Kidney epithelial cell (primary cell): ENCODE data around the gene IL1RAPL1. TPM values are rescaled to one million over a fixed set of nuclear protein-coding genes. Genes with fewer than 3 reads are reported as not detected.
"Not testable (repeated sequence)": the region's sequence is repeated elsewhere in the genome, so short reads cannot be mapped to it uniquely, and the experiment has no call there.

Source experiments
- DNase-seq: peaks from one replicate; pipeline ENCODE4 v3.0.0-alpha.2; 2010; ENCODE audit warnings: low read depth
- H3K27me3 ChIP-seq: 2 replicates; pipeline ENCODE4 v1.6.0; 2011; ENCODE audit warnings: low read length; ENCODE audit not compliant: control insufficient read depth, insufficient read depth
- H3K36me3 ChIP-seq: 2 replicates; pipeline ENCODE4 v1.5.1; 2011; ENCODE audit warnings: low read length; ENCODE audit not compliant: control insufficient read depth, insufficient read depth
- H3K4me3 ChIP-seq: 2 replicates; pipeline ENCODE4 v1.5.1; 2011; ENCODE audit warnings: low read depth, mild to moderate bottlenecking, control low read depth, low read length
- total RNA-seq: library from RNA; depleted of rRNA; stranded (reverse); fragments of >200 nt; gene quantifications from 2 replicates; pipeline ENCODE4 v1.2.3, GENCODE V29; 2015
- TF ChIP-seq, protein P1 (sequence below): IDR thresholded peaks from 2 replicates; pipeline ENCODE4 v1.5.1; 2011; ENCODE audit warnings: mild to moderate bottlenecking, moderate library complexity, low read length, control low read depth, inconsistent platforms; ENCODE audit not compliant: insufficient read depth, poor library complexity, severe bottlenecking

IL1RAPL1 gene
- total RNA-seq, 1 donor from 2014 or later, result not detected

- Histone ChIP-seq H3K4me3 (no peak overlapping the region), H3K27me3 (no peaks in the 10 kb centered on the region), H3K36me3 (no peaks in the 10 kb centered on the region)
- no peak for DNase-seq
- TF ChIP-seq, protein P1, sequence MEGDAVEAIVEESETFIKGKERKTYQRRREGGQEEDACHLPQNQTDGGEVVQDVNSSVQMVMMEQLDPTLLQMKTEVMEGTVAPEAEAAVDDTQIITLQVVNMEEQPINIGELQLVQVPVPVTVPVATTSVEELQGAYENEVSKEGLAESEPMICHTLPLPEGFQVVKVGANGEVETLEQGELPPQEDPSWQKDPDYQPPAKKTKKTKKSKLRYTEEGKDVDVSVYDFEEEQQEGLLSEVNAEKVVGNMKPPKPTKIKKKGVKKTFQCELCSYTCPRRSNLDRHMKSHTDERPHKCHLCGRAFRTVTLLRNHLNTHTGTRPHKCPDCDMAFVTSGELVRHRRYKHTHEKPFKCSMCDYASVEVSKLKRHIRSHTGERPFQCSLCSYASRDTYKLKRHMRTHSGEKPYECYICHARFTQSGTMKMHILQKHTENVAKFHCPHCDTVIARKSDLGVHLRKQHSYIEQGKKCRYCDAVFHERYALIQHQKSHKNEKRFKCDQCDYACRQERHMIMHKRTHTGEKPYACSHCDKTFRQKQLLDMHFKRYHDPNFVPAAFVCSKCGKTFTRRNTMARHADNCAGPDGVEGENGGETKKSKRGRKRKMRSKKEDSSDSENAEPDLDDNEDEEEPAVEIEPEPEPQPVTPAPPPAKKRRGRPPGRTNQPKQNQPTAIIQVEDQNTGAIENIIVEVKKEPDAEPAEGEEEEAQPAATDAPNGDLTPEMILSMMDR, result no peak
These were observed 526.0 kb downstream of the IL1RAPL1 start for GRCh38 chrX:29113221-29113620.

- not testable (repeated sequence) for H3K27me3 ChIP-seq, DNase-seq, H3K36me3 ChIP-seq, H3K4me3 ChIP-seq
These were observed 535.6 kb downstream of the IL1RAPL1 start for GRCh38 chrX:29122817-29123216.

DNA sequence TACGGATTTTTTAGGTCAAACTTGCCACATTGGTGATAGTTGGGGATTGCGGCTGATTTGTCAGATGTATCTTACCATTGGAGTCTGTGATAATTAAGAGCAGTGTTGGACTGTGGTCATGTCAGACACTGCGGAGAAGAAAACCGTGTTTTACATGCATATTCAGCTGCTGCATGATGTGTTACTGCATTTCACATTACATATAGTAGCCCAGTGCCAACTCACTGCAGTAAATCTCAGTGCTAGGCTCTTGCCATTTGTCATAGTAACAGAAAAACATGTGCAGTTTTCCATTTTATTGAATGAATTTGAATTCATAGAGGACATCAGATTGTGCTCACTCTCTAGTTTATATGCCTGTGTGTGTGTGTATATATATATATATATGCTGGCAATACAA lies 543.7 kb downstream of the IL1RAPL1 start:
- no peak overlapping the region for H3K4me3 ChIP-seq
- TF ChIP-seq, protein P1, result no peak
- H3K36me3 ChIP-seq, result no peaks in the 10 kb centered on the region
- H3K27me3 ChIP-seq, result no peaks in the 10 kb centered on the region
- DNase-seq, result no peak

DNA sequence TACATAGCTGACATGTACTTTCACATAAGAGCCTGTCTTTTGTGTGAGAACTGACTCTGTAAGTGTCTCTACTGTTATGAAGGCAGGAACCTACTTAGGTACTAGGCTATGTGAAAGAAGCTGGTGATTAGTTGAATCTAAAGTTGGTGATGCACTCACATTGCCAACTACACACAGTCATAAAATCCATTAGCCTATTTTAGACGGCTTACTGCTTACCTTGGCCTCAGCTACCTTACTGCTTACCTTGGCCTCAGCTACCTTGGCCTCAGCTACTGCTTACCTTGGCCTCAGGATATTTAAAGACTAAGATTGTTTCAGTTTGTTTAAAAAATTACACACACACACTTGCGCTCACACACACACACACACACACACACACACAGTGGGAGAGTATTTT lies 549.7 kb downstream of the IL1RAPL1 start:
- Histone ChIP-seq H3K4me3 (no peak overlapping the region), H3K27me3 (no peaks in the 10 kb centered on the region), H3K36me3 (no peaks in the 10 kb centered on the region)
- DNase-seq, result no peak
- TF ChIP-seq, protein P1, result no peak

- Histone ChIP-seq H3K36me3 (no peaks in the 10 kb centered on the region), H3K27me3 (no peaks in the 10 kb centered on the region), H3K4me3 (no peak overlapping the region)
- TF ChIP-seq, protein P1, result no peak
- DNase-seq, result no peak
These were observed 550.8 kb downstream of the IL1RAPL1 start for GRCh38 chrX:29138003-29138402.

DNA sequence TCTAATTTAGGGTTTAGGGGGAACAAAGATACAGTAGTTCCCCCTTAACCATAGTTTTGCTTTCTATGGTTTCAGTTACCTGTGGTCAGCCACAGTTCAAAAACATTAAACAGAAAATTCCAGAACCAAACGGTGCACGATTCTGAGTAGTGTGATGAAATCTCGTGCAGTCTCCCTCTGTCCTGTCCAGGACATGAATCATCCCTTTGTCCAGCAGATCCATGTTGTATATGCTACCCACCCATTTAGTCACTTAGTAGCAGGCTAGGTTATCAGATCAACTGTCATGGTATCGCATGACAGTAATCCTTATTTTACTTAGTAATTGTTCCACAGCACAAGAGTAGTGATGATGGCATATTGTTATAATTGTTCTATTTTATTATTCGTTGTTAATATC lies 556.1 kb downstream of the IL1RAPL1 start:
- no peak overlapping the region for H3K4me3 ChIP-seq
- DNase-seq, result no peak
- TF ChIP-seq, protein P1, result no peak

More for the DNA sequence above, 556.1 kb downstream of the IL1RAPL1 start:
- H3K27me3 ChIP-seq, result no peaks in the 10 kb centered on the region
- H3K36me3 ChIP-seq, result no peaks in the 10 kb centered on the region
